K562 (cell line): ENCODE results near the gene EMC1. TPM values are rescaled to one million over a fixed set of nuclear protein-coding genes. Genes with fewer than 3 reads are reported as not detected.

Source experiments
- BHLHE40 ChIP-seq: IDR thresholded peaks from 2 replicates; pipeline ENCODE4 v1.6.1; 2011; ENCODE audit warnings: low read length, improper control_type of control experiment
- CEBPG ChIP-seq, 3 experiments: fragments of 200-800 bp in 1 of 3; sonication (Bioruptor generic) in 1 of 3; sonication (generic) in 1 of 3; formaldehyde crosslinking in 1 of 3; IDR thresholded peaks in 2 of 3; conservative IDR thresholded peaks in 1 of 3; 2 replicates each; pipeline versions ENCODE4 v1.6.1 to v1.8.0; 2016 to 2022; ENCODE audit warnings: missing compliant biosample characterization in 2 of 3, missing genetic modification characterization in 2 of 3, mild to moderate bottlenecking in 1 of 3, missing genetic modification reagents in 1 of 3
- CREB1 ChIP-seq, 2 experiments: sonication (generic) in 1 of 2; formaldehyde crosslinking in 1 of 2; IDR thresholded peaks; 2 replicates each; pipeline versions ENCODE4 v1.6.1 to v1.8.0; 2012 to 2022; ENCODE audit warnings: inconsistent platforms in 1 of 2, mild to moderate bottlenecking in 1 of 2, missing genetic modification reagents in 1 of 2, moderate library complexity in 1 of 2
- ELF1 ChIP-seq: fragments of 200-800 bp; sonication (Bioruptor generic); IDR thresholded peaks from 2 replicates; pipeline ENCODE4 v1.6.1; 2016; ENCODE audit warnings: missing genetic modification characterization, missing compliant biosample characterization
- HDGF ChIP-seq: fragments of 450-650 bp; IDR thresholded peaks from 2 replicates; pipeline ENCODE4 v1.6.1; 2016
- NFE2 ChIP-seq: IDR thresholded peaks from 2 replicates; pipeline ENCODE4 v1.6.1; 2014; ENCODE audit warnings: antibody characterized with exemption, low read depth
- POLR2AphosphoS5 ChIP-seq: IDR thresholded peaks from 2 replicates; pipeline ENCODE4 v1.6.1; 2011; ENCODE audit warnings: mild to moderate bottlenecking, low read depth, low read length, moderate library complexity; ENCODE audit not compliant: control insufficient read depth, insufficient read depth
- POLR2B ChIP-seq: fragments of 450-650 bp; IDR thresholded peaks from 2 replicates; pipeline ENCODE4 v1.6.1; 2018; ENCODE audit warnings: low read depth; ENCODE audit not compliant: partially characterized antibody
- POLR3G ChIP-seq: IDR thresholded peaks from 2 replicates; pipeline ENCODE4 v1.6.1; 2011; ENCODE audit not compliant: insufficient read length, insufficient replicate concordance; ENCODE audit errors: extremely low read depth
- RFX5 ChIP-seq: IDR thresholded peaks from 2 replicates; pipeline ENCODE4 v1.6.1; 2011; ENCODE audit warnings: low read depth, mild to moderate bottlenecking, improper control_type of control experiment, low read length
- SIRT6 ChIP-seq: IDR thresholded peaks from one replicate; pipeline ENCODE4 v1.6.1; 2012; ENCODE audit warnings: low read depth, mild to moderate bottlenecking, control low read depth, inconsistent platforms, low read length, moderate library complexity
- TOE1 ChIP-seq, 2 experiments: fragments of 450-650 bp in 1 of 2; sonication (generic) in 1 of 2; formaldehyde crosslinking in 1 of 2; IDR thresholded peaks; 2 replicates each; pipeline versions ENCODE4 v1.7.1 to v1.8.0; 2016 to 2022; ENCODE audit warnings: borderline replicate concordance in 2 of 2, mild to moderate bottlenecking in 2 of 2, antibody characterized with exemption in 1 of 2, inconsistent platforms in 1 of 2, low read depth in 1 of 2, missing genetic modification reagents in 1 of 2, moderate library complexity in 1 of 2
- ZNF57 ChIP-seq: fragments of 450-650 bp; formaldehyde crosslinking; IDR thresholded peaks from 2 replicates; pipeline ENCODE4 v1.4.0; 2020; ENCODE audit warnings: mild to moderate bottlenecking, moderate library complexity
- ZNF584 ChIP-seq: fragments of 200-800 bp; sonication (Bioruptor generic); IDR thresholded peaks from 2 replicates; pipeline ENCODE4 v1.6.1; 2016; ENCODE audit warnings: low read depth, mild to moderate bottlenecking, missing genetic modification characterization, missing compliant biosample characterization
- polyA plus RNA-seq, 8 experiments: library from polyadenylated mRNA; depleted of rRNA in 4 of 8; stranded (reverse) in 5 of 8; unstranded in 3 of 8; fragments of >200 nt; fragmentation: Nextera tagmentation in 2 of 8; fragmentation: Illumina TruSeq in 1 of 8; extraction: Ambion mirVana in 2 of 8; extraction: Trizol in 1 of 8; gene quantifications; 2 replicates each; pipeline versions ENCODE4 v1.2.1 to v1.2.3, GENCODE V29; 2011 to 2014; ENCODE audit warnings: inconsistent platforms in 1 of 8, missing spikeins in 1 of 8
- total RNA-seq, 7 experiments: library from RNA; depleted of rRNA in 6 of 7; stranded (reverse); fragments of >200 nt in 6 of 7; fragmentation: Illumina TruSeq in 2 of 7; extraction: Trizol in 2 of 7; gene quantifications; 2 replicates each; pipeline versions ENCODE4 v1.2.1 to v1.2.3, GENCODE V29; 2011 to 2021; ENCODE audit warnings: low replicate concordance in 1 of 7
- TF ChIP-seq, protein P1 (sequence below): fragments of 250-450 bp; sonication (Bioruptor Pico); IDR thresholded peaks from 2 replicates; pipeline ENCODE4 v1.4.0; 2020; ENCODE audit warnings: mild to moderate bottlenecking, moderate library complexity, borderline replicate concordance

EMC1 gene
- total and polyA plus RNA-seq, 9 of the 15 experiments (the other 6 are each of a cell fraction or from before 2014, with no cell fraction given): 17.8 to 88.2 (median 37.4) TPM

DNA sequence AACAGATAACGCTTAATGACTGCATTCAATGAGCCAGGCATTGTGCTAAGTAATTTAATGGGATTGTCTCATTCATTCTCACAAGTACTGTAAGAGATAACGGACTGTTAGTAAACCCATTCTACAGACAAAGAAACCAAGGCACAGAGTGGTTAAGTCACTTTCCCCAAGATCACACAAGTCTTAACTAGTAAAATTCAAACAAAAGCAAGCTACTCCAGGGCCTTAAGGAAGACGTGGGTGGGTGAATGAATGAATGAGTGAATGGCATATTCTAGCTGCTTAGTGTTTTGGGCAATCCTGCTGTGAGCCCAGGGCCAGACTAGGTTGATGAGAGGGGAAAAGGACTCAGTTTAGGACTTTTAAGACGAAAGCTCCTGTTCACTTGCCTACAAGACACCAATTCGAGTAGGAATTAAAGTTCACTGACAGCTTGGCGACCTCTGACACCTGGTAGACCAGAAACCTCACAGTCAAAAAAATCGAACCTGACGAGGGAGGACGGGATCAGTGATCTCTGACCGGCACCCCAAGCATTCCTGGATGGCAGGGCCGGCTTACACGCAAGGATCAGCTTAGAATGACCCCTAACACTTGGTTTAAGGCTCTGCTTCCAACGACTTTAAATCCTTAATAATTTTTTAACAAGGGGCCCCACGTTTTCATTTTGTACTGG is 557 bp downstream of the EMC1 start (continued):
- TF ChIP-seq, protein P1, sequence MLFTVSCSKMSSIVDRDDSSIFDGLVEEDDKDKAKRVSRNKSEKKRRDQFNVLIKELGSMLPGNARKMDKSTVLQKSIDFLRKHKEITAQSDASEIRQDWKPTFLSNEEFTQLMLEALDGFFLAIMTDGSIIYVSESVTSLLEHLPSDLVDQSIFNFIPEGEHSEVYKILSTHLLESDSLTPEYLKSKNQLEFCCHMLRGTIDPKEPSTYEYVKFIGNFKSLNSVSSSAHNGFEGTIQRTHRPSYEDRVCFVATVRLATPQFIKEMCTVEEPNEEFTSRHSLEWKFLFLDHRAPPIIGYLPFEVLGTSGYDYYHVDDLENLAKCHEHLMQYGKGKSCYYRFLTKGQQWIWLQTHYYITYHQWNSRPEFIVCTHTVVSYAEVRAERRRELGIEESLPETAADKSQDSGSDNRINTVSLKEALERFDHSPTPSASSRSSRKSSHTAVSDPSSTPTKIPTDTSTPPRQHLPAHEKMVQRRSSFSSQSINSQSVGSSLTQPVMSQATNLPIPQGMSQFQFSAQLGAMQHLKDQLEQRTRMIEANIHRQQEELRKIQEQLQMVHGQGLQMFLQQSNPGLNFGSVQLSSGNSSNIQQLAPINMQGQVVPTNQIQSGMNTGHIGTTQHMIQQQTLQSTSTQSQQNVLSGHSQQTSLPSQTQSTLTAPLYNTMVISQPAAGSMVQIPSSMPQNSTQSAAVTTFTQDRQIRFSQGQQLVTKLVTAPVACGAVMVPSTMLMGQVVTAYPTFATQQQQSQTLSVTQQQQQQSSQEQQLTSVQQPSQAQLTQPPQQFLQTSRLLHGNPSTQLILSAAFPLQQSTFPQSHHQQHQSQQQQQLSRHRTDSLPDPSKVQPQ: no peak
- TF ChIP-seq RFX5 (no peak), BHLHE40 (no peak), HDGF (peak; percentile 50; the same call in 1 of the 2 replicates), CEBPG (CRISPR knock-in tag; IDR thresholded peaks at IDR 0.05) (no peak), CEBPG (tag; conservative IDR thresholded peaks at IDR 0.05 in 1 of 2, IDR thresholded peaks at IDR 0.05 in 1 of 2) (no peak), ZNF57 (no peak), POLR2AphosphoS5 (no peak), TOE1 (IDR thresholded peaks at IDR 0.05; ENCODE audit: borderline replicate concordance) (no peak), TOE1 (CRISPR knock-in tag; IDR thresholded peaks at IDR 0.05; ENCODE audit: borderline replicate concordance, low read depth) (no peak), POLR2B (no peak), ELF1 (tag) (no peak), NFE2 (no peak), ZNF584 (CRISPR knock-in tag) (no peak), CREB1 (IDR thresholded peaks at IDR 0.05) (no peak), CREB1 (CRISPR knock-in tag; IDR thresholded peaks at IDR 0.05) (0 out of 2 replicates have a peak, but pooled peaks have one; percentile 5), POLR3G (no peak), SIRT6 (no peak)
